K562 (cell line): ENCODE results near the gene NLGN2. TPM values are rescaled to one million over a fixed set of nuclear protein-coding genes. Genes with fewer than 3 reads are reported as not detected.

ENCODE experiments used
- ATAC-seq: fragments of 200-7000 bp; cut with Tn5 transposase; 3 replicates; pipeline ENCODE4 v1.9.1; 2020; ENCODE audit warnings: moderate library complexity
- BruUV-seq: library from RNA; stranded (reverse); fragments of 400-500 nt; replicated peaks from 2 replicates; lab custom pipeline; 2021; lab: Mats Ljungman, UMichigan
- CTCF ChIA-PET: fragments of 300-600 bp; formaldehyde crosslinking; extraction: SDS; loops from one replicate; lab custom pipeline; 2021; ENCODE audit warnings: low intra/inter-chr PET ratio; lab: Yijun Ruan, JAX
- POLR2A ChIA-PET: fragments of 300-600, 350-650 bp; sonication (Branson Sonifier 250); formaldehyde crosslinking; extraction: SDS; loops from one replicate; lab custom pipeline; 2021; ENCODE audit warnings: antibody characterized with exemption, inconsistent platforms; lab: Yijun Ruan, JAX
- DNase-seq, 4 experiments: peaks; one replicate each; pipeline versions ENCODE4 v3.0.0 to v3.0.0-alpha.2; 2011 to 2018; ENCODE audit warnings: low spot score in 3 of 4, mixed read lengths in 3 of 4; ENCODE audit errors: extremely low read depth in 1 of 4
- FAIRE-seq: peaks from 2 replicates; lab custom pipeline; 2011; peaks lifted over from hg19 to GRCh38; lab: Jason Lieb, UNC
- H2AFZ ChIP-seq: 2 replicates; pipeline ENCODE4 v1.6.0; 2011; ENCODE audit warnings: low read depth, low read length, control low read depth, inconsistent platforms
- H3K27ac ChIP-seq: fragments of 200-600 bp; 3 replicates; pipeline ENCODE4 v1.8.0; 2011; ENCODE audit warnings: low read depth, mild to moderate bottlenecking, control low read depth, inconsistent platforms, low read length, moderate library complexity, mixed read lengths; ENCODE audit errors: extremely low read depth
- H3K27me3 ChIP-seq, 2 experiments: fragments of 300-600 bp in 1 of 2; 2 replicates in 1 of 2; 3 replicates in 1 of 2; pipeline versions ENCODE4 v1.6.0 to v1.8.0; 2011; ENCODE audit warnings: inconsistent platforms in 2 of 2, low read length in 2 of 2, mild to moderate bottlenecking in 1 of 2, mixed read lengths in 1 of 2, moderate library complexity in 1 of 2; ENCODE audit not compliant: control insufficient read depth in 2 of 2, insufficient read depth in 2 of 2
- H3K36me3 ChIP-seq: fragments of 300-600 bp; 3 replicates; pipeline ENCODE4 v1.8.0; 2011; ENCODE audit warnings: mild to moderate bottlenecking, low read length, inconsistent platforms; ENCODE audit not compliant: control insufficient read depth, insufficient read depth
- H3K4me1 ChIP-seq, 2 experiments: fragments of 200-600 bp in 1 of 2; replicated peaks in 1 of 2; 2 replicates in 1 of 2; 3 replicates in 1 of 2; pipeline versions ENCODE4 v1.5.1 to v1.8.0; 2011; ENCODE audit warnings: inconsistent platforms in 2 of 2, low read length in 2 of 2, mild to moderate bottlenecking in 1 of 2, mixed read lengths in 1 of 2, moderate library complexity in 1 of 2; ENCODE audit not compliant: control insufficient read depth in 2 of 2, insufficient read depth in 2 of 2
- H3K4me2 ChIP-seq: 2 replicates; pipeline ENCODE4 v1.6.1; 2011; ENCODE audit warnings: low read length, control low read depth, inconsistent platforms, mixed read lengths; ENCODE audit not compliant: insufficient read depth
- H3K4me3 ChIP-seq: fragments of 200-600 bp; sonication (generic), shearing (Covaris generic); 2 replicates; pipeline ENCODE4 v1.5.1; 2016; ENCODE audit warnings: control low read depth, inconsistent platforms
- H3K79me2 ChIP-seq: fragments of 200-600 bp; 3 replicates; pipeline ENCODE4 v1.8.0; 2011; ENCODE audit warnings: low read length, inconsistent platforms; ENCODE audit not compliant: control insufficient read depth, insufficient read depth
- H3K9ac ChIP-seq, 2 experiments: 2 replicates each; pipeline versions ENCODE4 v1.6.0 to v1.6.1; 2011; ENCODE audit warnings: low read depth in 2 of 2, low read length in 2 of 2, control low read depth in 1 of 2, inconsistent platforms in 1 of 2, mild to moderate bottlenecking in 1 of 2, mixed read lengths in 1 of 2; ENCODE audit not compliant: insufficient read depth in 1 of 2
- H3K9me1 ChIP-seq: one replicate; pipeline ENCODE4 v1.6.0; 2011; ENCODE audit warnings: inconsistent platforms, mild to moderate bottlenecking, low read length, moderate library complexity; ENCODE audit not compliant: control insufficient read depth, insufficient read depth
- H3K9me3 ChIP-seq: replicated peaks from 2 replicates; pipeline ENCODE4 v1.5.1; 2011; ENCODE audit warnings: low read depth, low read length, inconsistent platforms; ENCODE audit not compliant: control insufficient read depth, insufficient read depth
- H4K20me1 ChIP-seq: replicated peaks from 2 replicates; pipeline ENCODE4 v1.6.1; 2011; ENCODE audit warnings: low read length, inconsistent platforms, mixed read lengths; ENCODE audit not compliant: control insufficient read depth, insufficient read depth
- EWSR1 ChIP-seq: fragments of 450-650 bp; IDR thresholded peaks from 2 replicates; pipeline ENCODE4 v1.6.1; 2018; ENCODE audit warnings: borderline replicate concordance, mild to moderate bottlenecking, low read depth, moderate library complexity; ENCODE audit not compliant: partially characterized antibody
- ILF3 ChIP-seq: fragments of 450-650 bp; IDR thresholded peaks from 2 replicates; pipeline ENCODE4 v1.6.1; 2018; ENCODE audit warnings: antibody characterized with exemption, mild to moderate bottlenecking, moderate library complexity, borderline replicate concordance
- KAT8 ChIP-seq: fragments of 450-650 bp; IDR thresholded peaks from 2 replicates; pipeline ENCODE4 v1.6.1; 2016; ENCODE audit warnings: low read depth, mild to moderate bottlenecking
- MAZ ChIP-seq, 2 experiments: fragments of 450-650 bp in 1 of 2; sonication (generic) in 1 of 2; formaldehyde crosslinking; IDR thresholded peaks in 1 of 2; conservative IDR thresholded peaks in 1 of 2; 2 replicates each; pipeline versions ENCODE4 v1.4.0 to v1.5.0; 2020; ENCODE audit warnings: mild to moderate bottlenecking in 1 of 2, missing genetic modification reagents in 1 of 2
- MED1 ChIP-seq: sonication (generic); formaldehyde crosslinking; IDR thresholded peaks from 2 replicates; pipeline ENCODE4 v1.8.1; 2023; ENCODE audit warnings: missing genetic modification reagents, borderline replicate concordance
- NFYB ChIP-seq: IDR thresholded peaks from 2 replicates; pipeline ENCODE4 v1.6.1; 2011; ENCODE audit warnings: mild to moderate bottlenecking, moderate library complexity; ENCODE audit not compliant: insufficient read length; ENCODE audit errors: extremely low read depth
- POLR2G ChIP-seq: fragments of 200-400 bp; formaldehyde crosslinking; IDR thresholded peaks from 2 replicates; pipeline ENCODE4 v1.6.1; 2017; ENCODE audit warnings: low read depth, mild to moderate bottlenecking, antibody characterized with exemption, low read length, moderate library complexity
- SAFB ChIP-seq: fragments of 200-400 bp; formaldehyde crosslinking; IDR thresholded peaks from 2 replicates; pipeline ENCODE4 v1.6.1; 2017; ENCODE audit warnings: low read depth, low read length, borderline replicate concordance
- SRSF9 ChIP-seq: fragments of 200-400 bp; formaldehyde crosslinking; IDR thresholded peaks from 2 replicates; pipeline ENCODE4 v1.6.1; 2017; ENCODE audit warnings: low read depth, low read length, borderline replicate concordance
- ZBTB1 ChIP-seq: sonication (generic); formaldehyde crosslinking; IDR thresholded peaks from 2 replicates; pipeline ENCODE4 v1.8.1; 2023; ENCODE audit warnings: missing genetic modification reagents, low read depth, mild to moderate bottlenecking, borderline replicate concordance
- ZBTB17 ChIP-seq: fragments of 450-650 bp; formaldehyde crosslinking; IDR thresholded peaks from 2 replicates; pipeline ENCODE4 v1.4.0; 2020; ENCODE audit warnings: mild to moderate bottlenecking
- ZNF707 ChIP-seq: fragments of 250-450 bp; sonication (Bioruptor Pico); conservative IDR thresholded peaks from 2 replicates; pipeline ENCODE4 v1.8.0; 2022; ENCODE audit warnings: inconsistent platforms, mild to moderate bottlenecking, moderate library complexity
- WGBS: fragments of 100-300 bp; shearing (Covaris generic); methylation state at CpG from one replicate; pipeline ENCODE4 v1.1.6; 2016; ENCODE audit warnings: low coverage, mixed read lengths; ENCODE audit not compliant: insufficient coverage; ENCODE audit errors: missing lambda C conversion rate; 5-methylcytosine and 5-hydroxymethylcytosine counted together
- in situ Hi-C: fragments of 300-500 bp; cut with MboI; formaldehyde crosslinking; loops from 4 replicates; pipeline ENCODE4 v1.15.0; 2018; ENCODE audit warnings: inconsistent platforms, mixed read lengths
- intact Hi-C: fragments of 100-400 bp; cut with micrococcal nuclease; formaldehyde crosslinking; loops from 2 replicates; pipeline ENCODE4 v1.14.2; 2022
- polyA plus RNA-seq, 8 experiments: library from polyadenylated mRNA; depleted of rRNA in 4 of 8; stranded (reverse) in 5 of 8; unstranded in 3 of 8; fragments of >200 nt; fragmentation: Nextera tagmentation in 2 of 8; fragmentation: Illumina TruSeq in 1 of 8; extraction: Ambion mirVana in 2 of 8; extraction: Trizol in 1 of 8; gene quantifications; 2 replicates each; pipeline versions ENCODE4 v1.2.1 to v1.2.3, GENCODE V29; 2011 to 2014; ENCODE audit warnings: inconsistent platforms in 1 of 8, missing spikeins in 1 of 8
- total RNA-seq, 7 experiments: library from RNA; depleted of rRNA in 6 of 7; stranded (reverse); fragments of >200 nt in 6 of 7; fragmentation: Illumina TruSeq in 2 of 7; extraction: Trizol in 2 of 7; gene quantifications; 2 replicates each; pipeline versions ENCODE4 v1.2.1 to v1.2.3, GENCODE V29; 2011 to 2021; ENCODE audit warnings: low replicate concordance in 1 of 7
- TF ChIP-seq, protein P1 (sequence below): IDR thresholded peaks from 2 replicates; pipeline ENCODE4 v1.6.1; 2011; ENCODE audit warnings: borderline replicate concordance, low read depth, mild to moderate bottlenecking, moderate library complexity, low read length; ENCODE audit not compliant: insufficient read depth, poor library complexity, severe bottlenecking

Gene NLGN2
- total and polyA plus RNA-seq, 9 of the 15 experiments (the other 6 are each of a cell fraction or from before 2014, with no cell fraction given), result 0.11 to 7.8 (median 0.77) TPM

- in situ Hi-C loops, result no loop called here
- no peaks in the 10 kb centered on the region for H4K20me1 ChIP-seq
- ChIA-PET CTCF (no interaction called here), POLR2A (interaction anchor here (2.3 kb wide), 1 partner anchor 13 kb away, joined by 8 read pairs; no protein-coding TSS in a partner anchor)
- no peaks in the 10 kb centered on the region for H3K9me1 ChIP-seq
- no peaks in the 10 kb centered on the region for H3K9me3 ChIP-seq
- 98% methylated on average over 8 of the region's 14 CpGs for WGBS
- DNase-seq (no peak), ATAC-seq (no peak), FAIRE-seq (no peak)
- H3K4me1 ChIP-seq, result peaks cover 8 to 29% of the 10 kb centered on the region in 2 experiments
- H3K9ac ChIP-seq, result no peak overlapping the region; a peak in 1 of 4 replicates
- H2AFZ ChIP-seq, result no peak overlapping the region
- no peaks in the 10 kb centered on the region for H3K27me3 ChIP-seq
- intact Hi-C loops, result no loop called here
- TF ChIP-seq POLR2G (peak; percentile 2; the same call in 1 of the 2 replicates), MAZ (CRISPR knock-in tag; conservative IDR thresholded peaks at IDR 0.05 in 1 of 2, IDR thresholded peaks at IDR 0.05 in 1 of 2) (no peak)
- H3K4me2 ChIP-seq, result no peak overlapping the region
- no peak overlapping the region for H3K27ac ChIP-seq
- H3K4me3 ChIP-seq, result no peak overlapping the region
- H3K36me3 ChIP-seq, result peaks cover 37% of the 10 kb centered on the region; the same call in 1 of the 3 replicates
- H3K79me2 ChIP-seq, result peaks cover 3% of the 10 kb centered on the region; the same call in 1 of the 3 replicates
- no TSS peak for BruUV-seq
Measured at GRCh38 chr17:7463372-7463846, 55.8 kb downstream of the NLGN2 start.

DNA sequence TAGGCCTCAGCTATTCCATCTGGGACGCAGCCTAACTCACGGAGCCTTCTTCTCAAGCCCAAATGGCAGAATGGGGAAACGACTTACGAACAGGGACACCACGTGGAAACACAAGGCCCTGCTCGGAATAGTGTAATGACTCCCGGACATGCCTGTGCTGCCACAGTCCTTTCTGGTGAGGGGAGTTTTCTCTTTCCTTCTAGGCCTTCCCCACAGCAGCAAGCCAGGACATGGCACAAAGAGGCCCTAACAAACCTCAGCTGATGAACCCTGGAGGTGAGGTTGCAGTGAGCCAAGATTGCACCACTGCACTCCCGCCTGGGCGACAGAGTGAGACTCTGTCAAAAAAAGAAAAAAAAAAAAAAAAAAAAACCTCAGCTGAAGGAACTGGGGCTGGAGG, 56.4 kb downstream of the NLGN2 start:
- no peaks in the 10 kb centered on the region for H4K20me1 ChIP-seq
- no peak for ATAC-seq
- H3K27ac ChIP-seq, result no peak overlapping the region
- H3K4me1 ChIP-seq, result peaks cover 8 to 29% of the 10 kb centered on the region in 2 experiments
- intact Hi-C loops, result no loop called here
- ChIA-PET CTCF (no interaction called here), POLR2A (interaction anchor here (2.3 kb wide), 1 partner anchor 12 kb away, joined by 8 read pairs; no protein-coding TSS in a partner anchor)
- peak overlapping the region in 1 of 2 experiments; percentile 58; a peak in 1 of 4 replicates for H3K9ac ChIP-seq
- FAIRE-seq, result no peak
- BruUV-seq, result no TSS peak
- no peak overlapping the region for H3K4me3 ChIP-seq
- H3K36me3 ChIP-seq, result peaks cover 37% of the 10 kb centered on the region; the same call in 1 of the 3 replicates
- no peaks in the 10 kb centered on the region for H3K27me3 ChIP-seq
- no peaks in the 10 kb centered on the region for H3K9me1 ChIP-seq
- DNase-seq, result no peak
- H3K79me2 ChIP-seq, result peaks cover 5% of the 10 kb centered on the region; the same call in 1 of the 3 replicates
- no peak overlapping the region for H2AFZ ChIP-seq
- H3K9me3 ChIP-seq, result no peaks in the 10 kb centered on the region
- 90% methylated on average over 4 of the region's 9 CpGs for WGBS
- in situ Hi-C loops, result no loop called here
- no peak overlapping the region for H3K4me2 ChIP-seq
- TF ChIP-seq ZBTB17 (no peak), EWSR1 (no peak), SRSF9 (no peak), ZNF707 (CRISPR knock-in tag) (no peak), NFYB (no peak), KAT8 (no peak), ILF3 (no peak), ZBTB1 (CRISPR knock-in tag) (no peak), MED1 (CRISPR knock-in tag) (no peak), SAFB (no peak)
- TF ChIP-seq, protein P1, sequence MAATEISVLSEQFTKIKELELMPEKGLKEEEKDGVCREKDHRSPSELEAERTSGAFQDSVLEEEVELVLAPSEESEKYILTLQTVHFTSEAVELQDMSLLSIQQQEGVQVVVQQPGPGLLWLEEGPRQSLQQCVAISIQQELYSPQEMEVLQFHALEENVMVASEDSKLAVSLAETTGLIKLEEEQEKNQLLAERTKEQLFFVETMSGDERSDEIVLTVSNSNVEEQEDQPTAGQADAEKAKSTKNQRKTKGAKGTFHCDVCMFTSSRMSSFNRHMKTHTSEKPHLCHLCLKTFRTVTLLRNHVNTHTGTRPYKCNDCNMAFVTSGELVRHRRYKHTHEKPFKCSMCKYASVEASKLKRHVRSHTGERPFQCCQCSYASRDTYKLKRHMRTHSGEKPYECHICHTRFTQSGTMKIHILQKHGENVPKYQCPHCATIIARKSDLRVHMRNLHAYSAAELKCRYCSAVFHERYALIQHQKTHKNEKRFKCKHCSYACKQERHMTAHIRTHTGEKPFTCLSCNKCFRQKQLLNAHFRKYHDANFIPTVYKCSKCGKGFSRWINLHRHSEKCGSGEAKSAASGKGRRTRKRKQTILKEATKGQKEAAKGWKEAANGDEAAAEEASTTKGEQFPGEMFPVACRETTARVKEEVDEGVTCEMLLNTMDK, result no peak
